ENCODE data around the gene ZFYVE9. TPM values are rescaled to one million over a fixed set of nuclear protein-coding genes. Genes with fewer than 3 reads are reported as not detected.

ZFYVE9 gene
- total and polyA plus RNA-seq, 2 of the 8 experiments (the other 6 are each of a cell fraction or from before 2014, with no cell fraction given) = 5.8 to 26.5 TPM

DNA sequence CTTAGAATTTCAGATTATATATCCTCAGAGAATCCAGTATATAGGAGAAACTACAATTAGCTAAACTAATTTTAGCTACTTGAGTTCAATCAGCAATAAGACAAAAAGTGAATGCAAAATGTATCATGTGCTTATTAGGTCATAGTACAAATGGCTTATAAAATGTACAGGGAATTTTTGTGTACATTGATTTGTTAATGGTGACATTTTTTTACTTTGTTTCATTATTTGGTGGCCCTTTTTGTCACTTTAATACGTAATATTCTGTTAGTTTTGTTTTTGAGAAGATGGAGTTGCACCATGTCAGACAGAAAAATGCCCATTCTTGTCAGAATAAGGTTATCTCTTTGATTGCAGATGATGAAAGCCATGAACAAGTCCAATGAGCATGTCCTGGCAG lies 190.5 kb downstream of the ZFYVE9 start:
- Histone ChIP-seq H3K4ac (replicated peaks; ENCODE audit: insufficient read length, low read depth, low read length) (no peak overlapping the region), H2AK5ac (ENCODE audit: low read depth, low read length) (no peak overlapping the region), H4K20me1 (replicated peaks in 1 of 2; ENCODE audit: control insufficient read depth in 1 of 2, insufficient read depth in 2 of 2, low read length in 2 of 2) (peaks cover 0 to 2% of the 10 kb centered on the region in 2 experiments), H2BK120ac (replicated peaks; ENCODE audit: low read depth, low read length) (no peak overlapping the region), H3K4me1 (replicated peaks in 1 of 4; ENCODE audit: control insufficient read depth in 3 of 4, insufficient read depth in 4 of 4, low read length in 3 of 4) (no peaks in the 10 kb centered on the region; a peak in 1 of 7 replicates), H2BK5ac (ENCODE audit: low read depth, low read length) (no peak overlapping the region), H3K23ac (ENCODE audit: insufficient read length) (no peak overlapping the region), H3K36me3 (ENCODE audit: control insufficient read depth in 2 of 4, insufficient read depth in 4 of 4, low read length in 3 of 4) (peaks cover 0 to 4% (median 0%) of the 10 kb centered on the region in 4 experiments; a peak in 1 of 8 replicates), H2BK15ac (ENCODE audit: low read length) (no peak overlapping the region), H2BK20ac (ENCODE audit: low read length) (no peak overlapping the region), H4K91ac (replicated peaks; ENCODE audit: insufficient read length, low read length) (no peak overlapping the region), H3K79me2 (ENCODE audit: control insufficient read depth in 1 of 2, insufficient read depth in 2 of 2, low read length in 2 of 2) (no peaks in the 10 kb centered on the region), H3K27ac (ENCODE audit: low read depth, low read length) (no peak overlapping the region), H3K56ac (replicated peaks; ENCODE audit: insufficient read length, low read depth, low read length) (no peak overlapping the region), H4K8ac (ENCODE audit: extremely low read depth, insufficient read depth, low read length) (no peak overlapping the region), H3K14ac (ENCODE audit: insufficient read length) (no peak overlapping the region), H3K9me3 (ENCODE audit: insufficient read depth in 2 of 2, low read depth in 1 of 2, low read length in 1 of 2) (no peaks in the 10 kb centered on the region), H3K23me2 (ENCODE audit: low read depth, low read length) (no peaks in the 10 kb centered on the region), H3K18ac (ENCODE audit: extremely low read depth, low read length) (no peak overlapping the region), H2AFZ (ENCODE audit: low read length) (no peak overlapping the region), H4K5ac (ENCODE audit: insufficient read length, low read depth, low read length) (no peak overlapping the region), H3K79me1 (ENCODE audit: low read depth, low read length) (no peaks in the 10 kb centered on the region), H3K9ac (replicated peaks in 1 of 4; ENCODE audit: extremely low read depth in 1 of 4, low read depth in 3 of 4, low read length in 3 of 4) (no peak overlapping the region), H3K4me2 (ENCODE audit: insufficient read depth in 1 of 2, low read depth in 2 of 2, low read length in 2 of 2) (no peak overlapping the region), H3K4me3 (ENCODE audit: extremely low read depth in 1 of 4, insufficient read depth in 2 of 4, low read depth in 3 of 4, low read length in 4 of 4) (no peak overlapping the region), H2BK12ac (ENCODE audit: low read depth, low read length) (no peak overlapping the region), H3K27me3 (replicated peaks in 1 of 4; ENCODE audit: control insufficient read depth in 3 of 4, extremely low read depth in 1 of 4, insufficient read depth in 3 of 4, low read length in 3 of 4) (no peaks in the 10 kb centered on the region)
- ChIA-PET CTCF (ENCODE audit: partially characterized antibody) (interaction anchor here (1.0 kb wide), 1 partner anchor 16 kb away, joined by 3 read pairs; no protein-coding TSS in a partner anchor), POLR2A (ENCODE audit: partially characterized antibody) (no interaction called here)
- no peak for DNase-seq (ENCODE audit: low read depth in 1 of 2, low spot score in 2 of 2)
- FAIRE-seq = no peak
- WGBS, 2 experiments (ENCODE audit: extremely low coverage in 1 of 2, insufficient coverage in 1 of 2, insufficient read length in 1 of 2, insufficient replicate concordance in 2 of 2, low coverage in 1 of 2, low lambda C conversion rate in 2 of 2, missing lambda C conversion rate in 1 of 2) = 100% methylated on average over 1 of the region's 1 CpG; no CpG with 5 or more reads in 1 of the 2 experiments
- TF ChIP-seq SAP30 (IDR thresholded peaks at IDR 0.05; ENCODE audit: insufficient read depth, insufficient replicate concordance, low read length) = no peak
- no peak for TF ChIP-seq GABPA (IDR thresholded peaks at IDR 0.05; ENCODE audit: borderline replicate concordance, insufficient read depth, low read length)
- TF ChIP-seq, protein P1, sequence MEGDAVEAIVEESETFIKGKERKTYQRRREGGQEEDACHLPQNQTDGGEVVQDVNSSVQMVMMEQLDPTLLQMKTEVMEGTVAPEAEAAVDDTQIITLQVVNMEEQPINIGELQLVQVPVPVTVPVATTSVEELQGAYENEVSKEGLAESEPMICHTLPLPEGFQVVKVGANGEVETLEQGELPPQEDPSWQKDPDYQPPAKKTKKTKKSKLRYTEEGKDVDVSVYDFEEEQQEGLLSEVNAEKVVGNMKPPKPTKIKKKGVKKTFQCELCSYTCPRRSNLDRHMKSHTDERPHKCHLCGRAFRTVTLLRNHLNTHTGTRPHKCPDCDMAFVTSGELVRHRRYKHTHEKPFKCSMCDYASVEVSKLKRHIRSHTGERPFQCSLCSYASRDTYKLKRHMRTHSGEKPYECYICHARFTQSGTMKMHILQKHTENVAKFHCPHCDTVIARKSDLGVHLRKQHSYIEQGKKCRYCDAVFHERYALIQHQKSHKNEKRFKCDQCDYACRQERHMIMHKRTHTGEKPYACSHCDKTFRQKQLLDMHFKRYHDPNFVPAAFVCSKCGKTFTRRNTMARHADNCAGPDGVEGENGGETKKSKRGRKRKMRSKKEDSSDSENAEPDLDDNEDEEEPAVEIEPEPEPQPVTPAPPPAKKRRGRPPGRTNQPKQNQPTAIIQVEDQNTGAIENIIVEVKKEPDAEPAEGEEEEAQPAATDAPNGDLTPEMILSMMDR (IDR thresholded peaks at IDR 0.05; ENCODE audit: control extremely low read depth in 1 of 3, insufficient read depth in 1 of 3, low read depth in 1 of 3, low read length in 3 of 3) = no peak
- no peak for TF ChIP-seq EGR1 (IDR thresholded peaks at IDR 0.05; ENCODE audit: borderline replicate concordance, low read depth, low read length)
- no peak for TF ChIP-seq TBP (IDR thresholded peaks at IDR 0.05; ENCODE audit: low read depth, low read length)
- no peak for TF ChIP-seq RAD21 (IDR thresholded peaks at IDR 0.05 in 1 of 2, conservative IDR thresholded peaks at IDR 0.05 in 1 of 2; ENCODE audit: low read depth in 2 of 2, low read length in 2 of 2)
- TF ChIP-seq CBX5 (IDR thresholded peaks at IDR 0.05; ENCODE audit: low read depth, low read length) = no peak
- TF ChIP-seq, protein P2, sequence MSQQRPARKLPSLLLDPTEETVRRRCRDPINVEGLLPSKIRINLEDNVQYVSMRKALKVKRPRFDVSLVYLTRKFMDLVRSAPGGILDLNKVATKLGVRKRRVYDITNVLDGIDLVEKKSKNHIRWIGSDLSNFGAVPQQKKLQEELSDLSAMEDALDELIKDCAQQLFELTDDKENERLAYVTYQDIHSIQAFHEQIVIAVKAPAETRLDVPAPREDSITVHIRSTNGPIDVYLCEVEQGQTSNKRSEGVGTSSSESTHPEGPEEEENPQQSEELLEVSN (IDR thresholded peaks at IDR 0.05) = no peak
- TF ChIP-seq, protein P3, sequence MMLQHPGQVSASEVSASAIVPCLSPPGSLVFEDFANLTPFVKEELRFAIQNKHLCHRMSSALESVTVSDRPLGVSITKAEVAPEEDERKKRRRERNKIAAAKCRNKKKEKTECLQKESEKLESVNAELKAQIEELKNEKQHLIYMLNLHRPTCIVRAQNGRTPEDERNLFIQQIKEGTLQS (IDR thresholded peaks at IDR 0.05; ENCODE audit: insufficient read depth, low read depth, low read length) = no peak

Measured in H1 (cell line).